GM12892 (cell line): ENCODE measurements around the gene MYO18B.

ENCODE experiments used
- POLR2A ChIP-seq: IDR thresholded peaks from 2 replicates; pipeline ENCODE4 v1.6.1; 2011; ENCODE audit warnings: low read depth, low read length, control low read depth
- TAF1 ChIP-seq: IDR thresholded peaks from 2 replicates; pipeline ENCODE4 v1.6.1; 2011; ENCODE audit warnings: low read depth, mild to moderate bottlenecking, control low read depth, low read length, borderline replicate concordance

DNA sequence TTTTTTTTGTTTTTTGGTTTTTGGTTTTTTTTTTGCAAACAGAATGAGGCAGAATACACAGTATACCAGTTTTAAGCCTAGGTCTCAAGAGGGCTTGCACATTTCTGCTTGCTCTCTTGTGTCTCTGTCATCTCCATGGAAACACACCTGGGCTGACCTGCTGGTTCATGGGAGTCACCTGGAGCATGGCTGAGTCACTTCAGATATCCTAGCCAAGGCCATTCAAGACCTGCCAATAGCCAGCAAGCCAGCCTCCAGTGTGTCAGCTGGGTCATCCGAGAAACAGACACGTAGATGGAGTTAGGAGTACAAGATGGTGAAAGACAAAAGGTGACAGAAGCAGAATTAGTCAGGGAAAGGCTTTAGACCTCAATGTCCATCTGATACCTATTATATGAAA is 303.1 kb downstream of the MYO18B start:
- TF ChIP-seq POLR2A (no peak), TAF1 (no peak)
